ENCODE data around the gene MPV17.

The MPV17 gene

GRCh38 chr2:27261926-27262298, 61.0 kb downstream of the MPV17 start:
- peak overlapping the region; percentile 20 for H3K27ac Mint-ChIP-seq
- no peak for DNase-seq (ENCODE audit: low spot score in 2 of 2)
- peaks cover 18% of the 10 kb centered on the region for H3K4me1 Mint-ChIP-seq
- peak overlapping the region; percentile 75 for H3K4me3 Mint-ChIP-seq
- no peak for ATAC-seq (ENCODE audit: low read depth)
- H3K9me3 Mint-ChIP-seq = no peaks in the 10 kb centered on the region
- no peaks in the 10 kb centered on the region for H3K36me3 Mint-ChIP-seq
- H3K27me3 Mint-ChIP-seq = peaks cover 39% of the 10 kb centered on the region

GRCh38 chr2:27261241-27261925, 61.5 kb downstream of the MPV17 start:
- peaks cover 44% of the 10 kb centered on the region for H3K27me3 Mint-ChIP-seq
- DNase-seq (ENCODE audit: low spot score in 2 of 2) = no peak
- H3K27ac Mint-ChIP-seq = peak overlapping the region; percentile 20

More at GRCh38 chr2:27261241-27261925, 61.5 kb downstream of the MPV17 start:
- H3K4me3 Mint-ChIP-seq = peak overlapping the region; percentile 75
- H3K36me3 Mint-ChIP-seq = no peaks in the 10 kb centered on the region
- H3K4me1 Mint-ChIP-seq = peaks cover 18% of the 10 kb centered on the region
- no peaks in the 10 kb centered on the region for H3K9me3 Mint-ChIP-seq
- ATAC-seq (ENCODE audit: low read depth) = no peak

Measured in memory B cell (primary cell).